ENCODE results near the gene RBFOX1. TPM values are rescaled to one million over a fixed set of nuclear protein-coding genes. Genes with fewer than 3 reads are reported as not detected.

The RBFOX1 gene
- not detected in 2 replicates for total RNA-seq (2014; rRNA removed; shearing (Covaris generic))

- Histone ChIP-seq H3K27me3 (replicated peaks) (no peaks in the 10 kb centered on the region), H3K9me3 (replicated peaks) (peaks cover 10% of the 10 kb centered on the region), H3K4me1 (replicated peaks) (no peaks in the 10 kb centered on the region), H3K36me3 (no peaks in the 10 kb centered on the region), H3K27ac (no peak within 1 kb of the TSS), H3K4me3 (no peak within 1 kb of the TSS)
- DNase-seq (ENCODE audit: low read depth in 1 of 2, low spot score in 2 of 2), result no peak
These were observed at the start of gene RBFOX1 for GRCh38 chr16:7332611-7333010. TSS of gene RBFOX1 (plus strand) at chr16:7332845.

GRCh38 chr16:7284780-7285179 lies 47.9 kb upstream of the RBFOX1 start:
- Histone ChIP-seq H3K36me3 (no peaks in the 10 kb centered on the region; the same call in 1 of the 2 replicates), H3K27me3 (replicated peaks) (no peaks in the 10 kb centered on the region), H3K4me3 (no peak overlapping the region), H3K9me3 (replicated peaks) (peaks cover 10% of the 10 kb centered on the region), H3K4me1 (replicated peaks) (no peaks in the 10 kb centered on the region), H3K27ac (no peak overlapping the region)
- no peak for DNase-seq (ENCODE audit: low read depth in 1 of 2, low spot score in 2 of 2)

DNA sequence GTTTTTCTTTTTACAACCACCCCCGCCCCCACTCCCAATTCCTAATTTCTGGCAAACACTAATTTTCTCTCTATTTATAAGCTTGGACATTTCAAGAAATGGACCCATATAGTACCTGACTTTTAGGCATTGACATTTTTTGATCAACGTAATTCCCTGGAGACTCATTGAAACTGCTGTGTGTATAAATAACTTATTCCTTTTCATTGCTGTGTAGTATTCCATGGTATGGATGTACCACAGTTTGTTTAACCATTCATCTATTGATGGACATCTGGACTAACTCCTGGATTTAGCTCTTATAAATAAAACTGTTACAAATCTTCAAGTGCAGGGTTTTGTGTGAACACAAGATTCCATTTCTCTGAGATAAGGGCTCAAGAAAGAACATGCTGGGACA lies 47.1 kb upstream of the RBFOX1 start:
- peaks cover 10% of the 10 kb centered on the region for H3K9me3 ChIP-seq (replicated peaks)
- H3K27me3 ChIP-seq (replicated peaks), result no peaks in the 10 kb centered on the region
- DNase-seq (ENCODE audit: low read depth in 1 of 2, low spot score in 2 of 2), result no peak
- no peaks in the 10 kb centered on the region; the same call in 1 of the 2 replicates for H3K36me3 ChIP-seq
- no peaks in the 10 kb centered on the region for H3K4me1 ChIP-seq (replicated peaks)
- no peak overlapping the region for H3K4me3 ChIP-seq
- H3K27ac ChIP-seq, result no peak overlapping the region

- DNase-seq (ENCODE audit: low read depth in 1 of 2, low spot score in 2 of 2), result no peak
- no peak overlapping the region for H3K4me3 ChIP-seq
- H3K9me3 ChIP-seq (replicated peaks), result peaks cover 3% of the 10 kb centered on the region; the same call in 1 of the 2 replicates
- no peaks in the 10 kb centered on the region for H3K27me3 ChIP-seq (replicated peaks)
- H3K4me1 ChIP-seq (replicated peaks), result no peaks in the 10 kb centered on the region
- no peak overlapping the region for H3K27ac ChIP-seq
- no peaks in the 10 kb centered on the region; the same call in 1 of the 2 replicates for H3K36me3 ChIP-seq
These were observed 43.3 kb upstream of the RBFOX1 start for GRCh38 chr16:7289299-7289698.

DNA sequence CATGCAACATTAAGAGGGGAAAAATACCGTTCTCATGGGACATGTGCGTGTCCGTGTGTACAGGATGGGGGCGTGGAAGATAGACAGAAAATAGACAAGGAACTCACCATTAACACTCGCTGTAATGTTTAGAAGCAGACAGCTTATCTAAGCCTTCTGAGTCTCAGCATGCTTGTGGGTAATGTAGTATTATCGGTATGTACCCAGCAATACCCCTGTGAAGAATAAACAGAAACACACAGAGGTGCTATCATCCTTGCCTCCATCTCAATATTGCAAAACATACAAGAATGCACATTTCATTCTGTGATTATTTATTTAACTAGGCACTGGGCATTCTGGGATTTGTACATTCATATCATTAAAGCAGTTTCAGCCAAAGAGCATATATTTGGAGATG lies 42.0 kb upstream of the RBFOX1 start:
- no peak for DNase-seq (ENCODE audit: low read depth in 1 of 2, low spot score in 2 of 2)
- H3K27me3 ChIP-seq (replicated peaks), result no peaks in the 10 kb centered on the region
- H3K27ac ChIP-seq, result no peak overlapping the region
- no peaks in the 10 kb centered on the region for H3K4me1 ChIP-seq (replicated peaks)
- H3K36me3 ChIP-seq, result no peaks in the 10 kb centered on the region; the same call in 1 of the 2 replicates
- H3K4me3 ChIP-seq, result no peak overlapping the region
- H3K9me3 ChIP-seq (replicated peaks), result peaks cover 3% of the 10 kb centered on the region; the same call in 1 of the 2 replicates

DNA sequence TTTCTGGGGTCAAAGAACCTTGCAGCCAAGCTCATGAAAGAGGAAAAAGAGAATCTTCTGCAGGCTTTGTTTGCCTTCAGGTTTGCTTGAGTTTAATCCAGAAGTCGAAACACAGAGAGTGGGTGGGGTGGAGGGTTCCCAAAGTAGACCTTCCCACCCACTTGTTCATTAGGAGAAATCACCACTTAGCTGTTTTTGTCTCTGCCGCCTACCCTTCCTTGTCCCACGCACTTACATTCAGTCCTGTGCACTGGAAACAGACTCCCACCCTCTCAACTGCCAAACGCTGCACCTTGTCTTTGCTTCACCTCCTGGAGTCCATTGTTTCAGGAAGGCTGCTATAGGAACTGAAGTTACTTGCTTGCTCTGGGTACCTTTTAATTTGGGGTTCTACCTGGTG lies 38.6 kb upstream of the RBFOX1 start:
- Histone ChIP-seq H3K4me1 (replicated peaks) (no peaks in the 10 kb centered on the region), H3K4me3 (no peak overlapping the region)
- no peak for DNase-seq (ENCODE audit: low read depth in 1 of 2, low spot score in 2 of 2)

GRCh38 chr16:7303052-7303610 lies 29.5 kb upstream of the RBFOX1 start:
- no peaks in the 10 kb centered on the region; the same call in 1 of the 2 replicates for H3K9me3 ChIP-seq (replicated peaks)
- no peak for DNase-seq (ENCODE audit: low read depth in 1 of 2, low spot score in 2 of 2)
- H3K36me3 ChIP-seq, result no peaks in the 10 kb centered on the region

More for the DNA sequence above, 38.6 kb upstream of the RBFOX1 start:
- Histone ChIP-seq H3K9me3 (replicated peaks) (no peaks in the 10 kb centered on the region), H3K27ac (no peak overlapping the region), H3K36me3 (no peaks in the 10 kb centered on the region), H3K27me3 (replicated peaks) (no peaks in the 10 kb centered on the region)

DNA sequence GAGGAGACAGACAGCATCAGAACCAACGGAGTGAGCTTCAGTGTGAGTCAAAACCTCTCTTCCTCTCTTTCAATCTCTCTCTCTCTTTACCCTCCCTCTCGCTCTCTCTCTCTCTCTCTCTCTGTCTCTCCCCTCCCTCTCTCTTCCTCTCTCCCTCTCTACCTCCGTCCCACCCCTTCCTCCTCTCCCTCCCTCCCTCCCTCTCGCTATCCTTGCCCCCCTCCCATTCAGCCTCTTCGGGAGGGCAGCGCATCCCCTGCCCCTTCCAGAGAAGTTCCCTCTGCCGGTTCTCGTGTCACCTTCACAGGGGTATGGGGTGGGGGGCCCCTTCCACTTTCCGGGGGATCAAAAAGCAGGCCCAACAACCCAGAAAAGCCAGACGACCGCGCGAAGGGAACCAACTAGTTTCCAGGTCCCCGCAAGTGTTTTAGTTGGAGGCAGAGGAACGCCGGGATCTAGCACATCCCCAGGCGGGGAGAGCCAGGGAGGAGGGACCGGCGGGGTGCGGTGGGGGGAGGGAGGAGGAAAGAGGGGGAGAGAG lies 28.9 kb upstream of the RBFOX1 start:
- no peaks in the 10 kb centered on the region for H3K27me3 ChIP-seq (replicated peaks)
- no peak for DNase-seq (ENCODE audit: low read depth in 1 of 2, low spot score in 2 of 2)
- H3K27ac ChIP-seq, result no peak overlapping the region
- H3K9me3 ChIP-seq (replicated peaks), result no peaks in the 10 kb centered on the region; the same call in 1 of the 2 replicates
- H3K4me1 ChIP-seq (replicated peaks), result no peaks in the 10 kb centered on the region
- no peak overlapping the region for H3K4me3 ChIP-seq
- no peaks in the 10 kb centered on the region for H3K36me3 ChIP-seq

More at GRCh38 chr16:7303052-7303610, 29.5 kb upstream of the RBFOX1 start:
- no peak overlapping the region for H3K27ac ChIP-seq
- H3K27me3 ChIP-seq (replicated peaks), result no peaks in the 10 kb centered on the region
- no peak overlapping the region for H3K4me3 ChIP-seq
- no peaks in the 10 kb centered on the region for H3K4me1 ChIP-seq (replicated peaks)

- H3K27me3 ChIP-seq (replicated peaks), result no peaks in the 10 kb centered on the region
- H3K27ac ChIP-seq, result no peak overlapping the region
- H3K4me1 ChIP-seq (replicated peaks), result no peaks in the 10 kb centered on the region
- no peaks in the 10 kb centered on the region for H3K36me3 ChIP-seq
- no peak overlapping the region for H3K4me3 ChIP-seq
- DNase-seq (ENCODE audit: low read depth in 1 of 2, low spot score in 2 of 2), result no peak
- H3K9me3 ChIP-seq (replicated peaks), result no peaks in the 10 kb centered on the region; the same call in 1 of the 2 replicates
These were observed 28.4 kb upstream of the RBFOX1 start for GRCh38 chr16:7304279-7304678.

- DNase-seq (ENCODE audit: low read depth in 1 of 2, low spot score in 2 of 2), result no peak
- H3K27ac ChIP-seq, result no peak overlapping the region
- no peak overlapping the region for H3K4me3 ChIP-seq
- H3K36me3 ChIP-seq, result no peaks in the 10 kb centered on the region
- no peaks in the 10 kb centered on the region; the same call in 1 of the 2 replicates for H3K9me3 ChIP-seq (replicated peaks)
- H3K4me1 ChIP-seq (replicated peaks), result no peaks in the 10 kb centered on the region
- H3K27me3 ChIP-seq (replicated peaks), result no peaks in the 10 kb centered on the region
These were observed 27.7 kb upstream of the RBFOX1 start for GRCh38 chr16:7304958-7305357.

DNA sequence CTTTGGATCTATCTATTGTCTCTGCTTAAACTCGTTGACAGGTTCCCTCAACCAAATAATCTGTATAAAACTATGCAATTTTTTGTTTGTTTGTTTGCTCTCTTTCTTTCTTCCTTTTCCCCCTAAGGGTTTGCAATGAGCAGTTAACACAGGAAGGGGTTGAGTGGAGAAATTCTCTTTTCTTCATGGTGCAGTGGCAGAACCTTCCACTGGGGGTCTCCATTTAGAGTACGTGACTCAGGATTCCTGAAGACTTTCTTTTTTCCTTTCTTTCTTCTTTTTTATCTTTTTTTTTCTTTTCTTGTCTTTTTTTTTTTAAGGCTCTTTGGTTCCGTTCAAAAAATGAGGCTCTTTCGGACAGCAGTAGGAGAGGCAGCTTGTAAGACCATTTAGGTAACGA lies 19.5 kb upstream of the RBFOX1 start:
- H3K27me3 ChIP-seq (replicated peaks), result no peaks in the 10 kb centered on the region
- 0 out of 2 replicates have a peak, but pooled peaks cover 3% of the 10 kb centered on the region for H3K9me3 ChIP-seq (replicated peaks)
- no peak overlapping the region for H3K4me3 ChIP-seq
- no peak for DNase-seq (ENCODE audit: low read depth in 1 of 2, low spot score in 2 of 2)
- H3K27ac ChIP-seq, result no peak overlapping the region
- no peaks in the 10 kb centered on the region for H3K36me3 ChIP-seq
- H3K4me1 ChIP-seq (replicated peaks), result no peaks in the 10 kb centered on the region

DNA sequence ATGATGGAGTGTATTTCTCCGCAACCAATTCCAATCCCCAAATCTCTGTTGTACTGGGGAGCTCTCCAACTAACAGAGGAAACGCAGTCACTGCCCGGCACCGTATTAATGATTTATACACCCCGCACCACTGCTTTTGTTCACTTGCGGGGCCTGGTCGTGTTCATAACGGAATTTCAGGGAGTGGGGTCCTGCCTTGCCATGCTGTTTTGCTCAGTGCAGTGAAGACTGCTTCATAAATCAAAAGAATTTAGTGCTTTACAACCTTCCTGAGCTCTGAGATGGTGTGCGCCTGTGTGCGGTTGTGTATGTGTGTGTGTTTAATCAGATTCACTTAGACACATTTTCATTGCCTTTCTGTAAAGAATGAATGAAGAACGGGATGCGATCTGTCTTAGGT lies 18.5 kb upstream of the RBFOX1 start:
- no peak overlapping the region for H3K4me3 ChIP-seq
- H3K36me3 ChIP-seq, result no peaks in the 10 kb centered on the region
- H3K4me1 ChIP-seq (replicated peaks), result no peaks in the 10 kb centered on the region
- no peaks in the 10 kb centered on the region for H3K27me3 ChIP-seq (replicated peaks)
- H3K9me3 ChIP-seq (replicated peaks), result 0 out of 2 replicates have a peak, but pooled peaks cover 3% of the 10 kb centered on the region
- no peak for DNase-seq (ENCODE audit: low read depth in 1 of 2, low spot score in 2 of 2)
- no peak overlapping the region for H3K27ac ChIP-seq

GRCh38 chr16:7315813-7316212 lies 16.8 kb upstream of the RBFOX1 start:
- no peak overlapping the region for H3K27ac ChIP-seq
- H3K4me3 ChIP-seq, result no peak overlapping the region
- H3K9me3 ChIP-seq (replicated peaks), result 0 out of 2 replicates have a peak, but pooled peaks cover 3% of the 10 kb centered on the region
- H3K4me1 ChIP-seq (replicated peaks), result no peaks in the 10 kb centered on the region
- DNase-seq (ENCODE audit: low read depth in 1 of 2, low spot score in 2 of 2), result no peak
- H3K27me3 ChIP-seq (replicated peaks), result no peaks in the 10 kb centered on the region
- H3K36me3 ChIP-seq, result no peaks in the 10 kb centered on the region

DNA sequence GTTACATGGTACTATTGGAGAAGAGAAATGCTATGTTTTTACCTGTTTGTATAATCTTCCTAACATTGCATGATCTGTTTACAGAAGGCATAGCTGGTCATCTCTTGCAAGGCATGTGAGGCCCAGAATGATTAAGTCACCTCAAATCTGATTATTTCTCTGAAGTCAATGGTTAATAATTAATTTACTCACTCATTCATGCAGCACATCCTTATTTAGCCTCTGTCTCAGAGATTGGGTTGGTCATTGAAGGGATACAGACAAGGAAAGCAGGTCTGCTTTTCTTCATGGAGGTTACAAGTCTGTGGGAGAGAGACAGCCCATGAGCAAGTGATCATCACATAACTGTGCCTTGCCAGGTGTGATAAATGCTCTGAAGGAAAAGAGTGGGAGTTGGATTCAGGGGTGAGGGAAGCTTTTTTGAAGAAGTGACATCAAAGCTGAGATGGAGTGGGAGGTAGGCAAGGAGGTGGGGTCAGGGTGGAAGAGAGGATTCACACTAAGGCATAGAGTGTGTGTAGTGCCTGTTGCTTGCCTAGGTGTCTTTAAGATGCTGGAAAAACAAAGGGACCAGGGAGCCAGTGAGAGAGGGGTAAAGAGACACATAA lies 16.3 kb upstream of the RBFOX1 start:
- no peak overlapping the region for H3K4me3 ChIP-seq
- H3K27me3 ChIP-seq (replicated peaks), result no peaks in the 10 kb centered on the region
- H3K36me3 ChIP-seq, result no peaks in the 10 kb centered on the region
- DNase-seq (ENCODE audit: low read depth in 1 of 2, low spot score in 2 of 2), result no peak
- H3K4me1 ChIP-seq (replicated peaks), result no peaks in the 10 kb centered on the region
- H3K27ac ChIP-seq, result no peak overlapping the region
- H3K9me3 ChIP-seq (replicated peaks), result 0 out of 2 replicates have a peak, but pooled peaks cover 3% of the 10 kb centered on the region
